HG03097 (cell line): ENCODE results near the gene ALDH18A1.

ENCODE experiments used
- ATAC-seq: cut with Tn5 transposase; IDR thresholded peaks from one replicate; pipeline ENCODE4 v1.9.1; 2021; ENCODE audit not compliant: unreplicated experiment, low FRiP score

The ALDH18A1 gene

DNA sequence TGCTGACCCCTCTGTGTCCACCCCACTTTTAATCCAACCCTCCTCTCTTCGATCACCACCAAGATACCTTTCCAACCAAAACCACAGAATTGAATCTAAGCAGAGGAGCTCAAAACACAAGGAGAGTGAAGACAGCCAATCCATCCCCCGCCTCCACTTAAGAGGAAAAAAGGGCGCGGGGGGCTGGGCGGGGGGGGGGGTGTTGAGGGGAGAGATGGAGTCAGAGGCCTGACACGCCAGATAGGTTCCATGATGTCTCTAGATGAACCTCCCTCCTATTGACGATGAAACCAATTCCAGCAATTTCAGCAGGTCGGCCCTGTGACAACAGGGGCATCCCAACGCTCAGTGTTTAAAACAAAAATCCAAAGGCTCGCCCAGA lies 96.6 kb downstream of the ALDH18A1 start:
- no peak for ATAC-seq

DNA sequence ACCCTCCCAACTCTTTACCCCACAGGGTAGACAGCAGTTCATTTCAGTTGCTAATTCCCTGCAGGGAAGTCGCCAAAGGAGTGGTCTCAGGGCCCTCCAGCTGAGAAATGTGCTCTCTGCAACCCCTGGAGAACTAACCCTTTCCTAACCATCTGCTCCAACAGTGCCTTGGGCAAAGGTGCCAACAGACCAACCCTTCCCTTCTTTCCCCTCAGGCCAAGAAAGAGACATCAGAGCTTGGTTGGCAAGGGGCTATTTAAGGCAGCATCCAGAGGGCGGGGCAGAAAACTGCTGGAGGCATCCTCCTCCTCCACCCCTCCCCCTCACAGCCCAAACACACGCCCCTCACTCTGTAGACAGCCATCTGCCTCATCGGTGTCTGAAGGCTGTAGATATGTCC lies 97.0 kb downstream of the ALDH18A1 start:
- no peak for ATAC-seq

DNA sequence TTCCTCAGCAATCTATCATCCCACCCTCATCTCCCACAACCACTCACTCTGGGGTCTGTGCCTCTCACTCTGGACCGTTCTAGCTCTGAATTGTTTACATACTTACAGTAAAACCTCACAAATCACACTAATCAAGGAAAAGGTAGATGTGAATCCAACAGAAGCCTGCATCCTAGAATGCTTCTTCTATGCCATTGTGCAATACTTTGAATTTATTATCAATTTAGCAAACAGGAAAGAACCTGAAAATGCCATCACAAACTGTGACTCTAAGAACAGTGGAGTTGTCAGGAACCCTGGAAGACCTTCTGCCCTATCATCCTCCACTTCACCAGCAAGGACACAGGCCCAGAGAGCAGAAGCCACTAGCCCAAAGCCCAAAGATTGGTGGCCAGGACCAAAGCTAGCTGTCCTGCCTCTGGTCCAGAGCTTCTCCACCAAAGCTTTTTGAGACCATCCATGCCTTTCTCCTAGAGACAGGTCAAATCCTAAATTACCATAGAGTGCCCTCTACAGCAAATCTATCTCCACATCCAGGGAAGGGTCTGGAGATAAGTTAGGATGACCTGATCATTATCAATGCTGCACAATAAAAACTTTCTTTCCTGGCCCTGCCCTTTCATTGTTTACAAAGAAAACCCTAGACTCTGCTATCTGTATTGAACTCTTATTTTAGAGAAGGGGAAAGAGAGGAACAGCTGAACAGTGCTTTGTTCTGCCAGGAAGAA lies 97.8 kb downstream of the ALDH18A1 start:
- ATAC-seq, result no peak

DNA sequence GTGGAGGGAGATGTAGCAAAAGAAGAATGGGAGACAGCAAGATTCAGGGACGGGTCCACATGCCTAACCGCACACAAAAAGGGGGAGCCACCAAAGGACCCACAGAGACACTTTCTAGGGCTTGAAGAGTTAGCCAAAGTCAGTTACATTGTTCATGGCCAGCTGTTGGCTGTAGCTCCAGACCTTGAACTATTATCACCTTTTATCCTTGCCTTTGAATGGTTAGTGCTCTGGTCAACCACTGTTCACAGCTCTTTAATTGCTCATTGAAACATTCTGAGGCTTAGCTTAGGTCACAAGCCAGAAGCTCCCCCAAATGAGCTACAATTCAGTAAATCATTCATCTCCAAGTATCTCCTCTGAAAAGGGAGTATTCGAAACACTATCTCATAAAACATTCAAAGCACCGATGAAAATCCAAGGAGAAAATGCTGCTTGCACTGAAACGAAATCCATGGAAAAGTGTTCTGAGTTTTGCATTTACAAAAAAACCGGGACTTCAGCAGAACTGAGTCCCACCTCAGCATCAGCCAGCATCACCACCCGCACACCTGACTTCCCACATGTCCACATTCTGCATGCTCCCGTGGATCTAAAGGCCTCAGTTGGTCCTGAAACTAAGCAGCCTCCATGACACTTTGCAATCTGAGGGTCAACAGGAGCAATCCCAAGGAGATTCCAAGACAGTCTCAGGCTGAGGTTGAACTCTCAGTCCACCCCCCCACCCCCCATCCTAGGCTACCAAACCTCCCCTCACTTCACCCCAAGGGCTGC lies 99.3 kb downstream of the ALDH18A1 start:
- ATAC-seq, result no peak
